ENCODE measurements around the gene DNAJC7. TPM values are rescaled to one million over a fixed set of nuclear protein-coding genes. Genes with fewer than 3 reads are reported as not detected.
A peak's percentile ranks its signal among the peaks of the same experiment; 100 is the strongest.

Gene DNAJC7
- total and polyA plus RNA-seq, 7 donors: 66.3 to 142 (median 86.3) TPM

- ATAC-seq (peak; percentile 38 to 58 (median 46)), DNase-seq (peak; percentile 50 to 70)
- Histone ChIP-seq H3K4me1 (peaks cover 31% of the 10 kb centered on the region), H3K27ac (peak overlapping the region; percentile 89), H3K36me3 (ENCODE audit: insufficient read depth in 1 of 2, low read depth in 1 of 2) (peaks cover 0 to 19% of the 10 kb centered on the region in 2 donors), H3K9me3 (no peaks in the 10 kb centered on the region), H3K4me3 (peak overlapping the region; percentile 82), H3K27me3 (ENCODE audit: insufficient read depth in 3 of 3, low read length in 2 of 3) (no peaks in the 10 kb centered on the region)
- intact Hi-C loops (cut with DNase I): loop anchor here (2.0 to 5.0 kb wide), 2 partner anchors 51 kb away; partner anchors contain the start of gene DNAJC7 (in 2 of the 2)
- 10 to 16% (median 13%) methylated on average over 18 of the region's 18 CpGs for WGBS, 3 donors
- no peak for TF ChIP-seq CTCF (IDR thresholded peaks at IDR 0.05)
These were observed 51.4 kb downstream of the DNAJC7 start for GRCh38 chr17:41965694-41966462.

DNA sequence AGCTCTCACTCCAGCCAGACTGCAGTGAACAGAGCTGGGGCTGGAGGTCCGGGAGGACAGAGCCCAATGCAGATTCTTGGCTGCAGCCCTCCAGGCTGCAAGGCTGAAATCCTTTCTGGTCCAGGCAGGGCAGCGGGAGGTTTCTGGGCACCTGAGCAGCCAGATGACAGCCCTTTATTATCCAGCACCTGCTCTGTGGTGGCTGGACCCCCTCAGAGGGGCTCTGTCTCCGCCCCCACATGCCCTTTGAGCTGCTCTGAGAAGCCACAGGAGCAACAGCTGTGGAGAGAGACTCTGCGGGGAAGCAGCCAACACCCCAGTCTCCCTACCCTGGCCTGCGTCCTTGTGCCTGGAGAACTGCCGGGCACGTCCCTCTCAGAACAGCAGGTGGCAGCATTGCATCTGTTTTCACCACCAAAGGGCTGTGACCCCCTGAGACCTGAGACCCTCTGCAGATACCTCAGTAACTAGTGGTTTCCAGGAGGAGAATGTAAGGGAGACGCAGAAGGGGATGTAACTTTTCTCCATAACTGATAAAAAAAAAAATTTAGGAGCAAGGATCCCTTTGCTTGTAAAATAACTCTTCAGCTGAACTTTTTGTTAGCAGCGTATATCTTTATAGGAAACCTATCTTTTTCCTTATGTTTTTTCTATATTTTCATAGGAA, 54.3 kb downstream of the DNAJC7 start:
- peaks cover 33% of the 10 kb centered on the region for H3K4me1 ChIP-seq
- TF ChIP-seq CTCF (IDR thresholded peaks at IDR 0.05): peak; percentile 82
- 15 to 18% (median 16%) methylated on average over 9 of the region's 9 CpGs for WGBS, 3 donors
- peaks cover 0 to under 1% of the 10 kb centered on the region in 2 donors for H3K36me3 ChIP-seq (ENCODE audit: insufficient read depth in 1 of 2, low read depth in 1 of 2)
- H3K27ac ChIP-seq: peak overlapping the region; percentile 33
- ATAC-seq: peak; percentile 56 to 66 (median 62)
- H3K9me3 ChIP-seq: no peaks in the 10 kb centered on the region
- intact Hi-C loops (cut with DNase I): loop anchor here (1.0 to 5.0 kb wide), 3 partner anchors 100 to 154 kb away; no protein-coding TSS in a partner anchor
- DNase-seq: peak; percentile 74 to 92
- H3K4me3 ChIP-seq: peak overlapping the region; percentile 18
- no peaks in the 10 kb centered on the region for H3K27me3 ChIP-seq (ENCODE audit: insufficient read depth in 3 of 3, low read length in 2 of 3)

DNA sequence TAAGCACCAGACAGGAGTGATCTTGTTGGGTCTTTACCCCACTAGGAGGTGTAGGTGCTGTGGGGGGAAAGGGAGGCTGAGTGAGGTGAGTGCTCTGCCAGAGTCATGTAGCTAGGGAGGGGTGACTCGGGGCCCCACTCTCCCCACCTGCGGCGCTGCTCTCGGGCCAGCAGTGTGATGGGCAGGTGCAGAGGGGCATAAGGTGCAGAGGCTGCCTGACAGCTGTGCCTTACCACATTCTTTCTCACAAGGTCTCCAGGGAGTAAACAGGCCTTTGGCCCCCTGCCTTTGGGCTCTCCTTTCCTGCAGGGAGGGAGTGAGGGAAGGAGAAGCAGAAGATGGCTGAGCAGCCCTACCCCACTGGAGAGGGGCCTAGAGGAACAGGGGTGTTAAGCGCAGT, 55.1 kb downstream of the DNAJC7 start:
- ATAC-seq: no peak
- Histone ChIP-seq H3K4me1 (peaks cover 26% of the 10 kb centered on the region), H3K27ac (peak overlapping the region; percentile 33), H3K9me3 (no peaks in the 10 kb centered on the region), H3K4me3 (no peak overlapping the region), H3K27me3 (ENCODE audit: insufficient read depth in 3 of 3, low read length in 2 of 3) (no peaks in the 10 kb centered on the region), H3K36me3 (ENCODE audit: insufficient read depth in 1 of 2, low read depth in 1 of 2) (no peaks in the 10 kb centered on the region)
- WGBS, 3 donors: 44 to 57% (median 45%) methylated on average over 5 of the region's 5 CpGs
- intact Hi-C loops (cut with DNase I): loop anchor here (2.0 to 5.0 kb wide), 2 partner anchors 155 kb away; no protein-coding TSS in a partner anchor
- TF ChIP-seq CTCF (IDR thresholded peaks at IDR 0.05): no peak
- DNase-seq: no peak

- Histone ChIP-seq H3K27ac (no peak overlapping the region), H3K27me3 (ENCODE audit: insufficient read depth in 3 of 3, low read length in 2 of 3) (no peaks in the 10 kb centered on the region), H3K36me3 (ENCODE audit: insufficient read depth in 1 of 2, low read depth in 1 of 2) (no peaks in the 10 kb centered on the region), H3K4me3 (no peak overlapping the region), H3K9me3 (no peaks in the 10 kb centered on the region), H3K4me1 (peaks cover 19% of the 10 kb centered on the region)
- WGBS, 3 donors: 30 to 49% (median 37%) methylated on average over 17 of the region's 17 CpGs
- TF ChIP-seq CTCF (IDR thresholded peaks at IDR 0.05): peak; percentile 35
- peak; percentile 51 to 70 (median 60) for ATAC-seq
- DNase-seq: no peak
- intact Hi-C loops (cut with DNase I): loop anchor here in 1 of 2 donors (5.0 kb wide), 1 partner anchor 158 kb away; no protein-coding TSS in a partner anchor
These were observed 57.7 kb downstream of the DNAJC7 start for GRCh38 chr17:41959336-41960095.

Measured in psoas muscle (tissue), 8 donors.